HG03558 (cell line): ENCODE measurements around the gene PLAAT2.
"Not testable (repeated sequence)": the region's sequence is repeated elsewhere in the genome, so short reads cannot be mapped to it uniquely, and the experiment has no call there.

ENCODE experiments used
- ATAC-seq: cut with Tn5 transposase; IDR thresholded peaks from one replicate; pipeline ENCODE4 v1.9.1; 2021; ENCODE audit warnings: moderate number of reproducible peaks; ENCODE audit not compliant: unreplicated experiment; ENCODE audit errors: extremely low read depth

The PLAAT2 gene

GRCh38 chr11:63563201-63564055 is at the start of gene PLAAT2:
PLAAT2 (minus strand) TSS chr11:63563379; CDS start chr11:63563324, 55 bp downstream.
- no peak for ATAC-seq

GRCh38 chr11:63612181-63612580 is 49.0 kb upstream of the PLAAT2 start:
- no peak for ATAC-seq

- ATAC-seq: no peak
Measured at GRCh38 chr11:63611395-63611747, 48.2 kb upstream of the PLAAT2 start.

GRCh38 chr11:63610604-63611394 is 47.6 kb upstream of the PLAAT2 start:
- ATAC-seq: no peak

GRCh38 chr11:63609971-63610580 is 46.9 kb upstream of the PLAAT2 start:
- ATAC-seq: no peak

- no peak for ATAC-seq
Measured at GRCh38 chr11:63609536-63609935, 46.4 kb upstream of the PLAAT2 start.

GRCh38 chr11:63608353-63609345 is 45.5 kb upstream of the PLAAT2 start:
- ATAC-seq: no peak

- no peak for ATAC-seq
Measured at GRCh38 chr11:63603180-63603518, 40.0 kb upstream of the PLAAT2 start.

GRCh38 chr11:63602290-63603179 is 39.4 kb upstream of the PLAAT2 start:
- ATAC-seq: not testable (repeated sequence)

GRCh38 chr11:63599211-63600122 is 36.3 kb upstream of the PLAAT2 start:
- no peak for ATAC-seq

GRCh38 chr11:63598556-63598955 is 35.4 kb upstream of the PLAAT2 start:
- ATAC-seq: no peak

- no peak for ATAC-seq
Measured at GRCh38 chr11:63595296-63595695, 32.1 kb upstream of the PLAAT2 start.

GRCh38 chr11:63592975-63593395 is 29.8 kb upstream of the PLAAT2 start:
- ATAC-seq: no peak

- no peak for ATAC-seq
Measured at GRCh38 chr11:63590024-63590788, 27.0 kb upstream of the PLAAT2 start.

- ATAC-seq: no peak
Measured at GRCh38 chr11:63589000-63589399, 25.8 kb upstream of the PLAAT2 start.

- no peak for ATAC-seq
Measured at GRCh38 chr11:63586451-63587166, 23.4 kb upstream of the PLAAT2 start.

GRCh38 chr11:63583357-63583677 is 20.1 kb upstream of the PLAAT2 start:
- no peak for ATAC-seq
